SK-N-SH treated with all-trans-retinoic acid at 6 μM for 48 hours (cell line): Measurements from ENCODE around the gene FLII.

ENCODE experiments used
- ATAC-seq: fragments of 200-7000 bp; cut with Tn5 transposase; 3 replicates; pipeline ENCODE4 v1.9.1; 2020; ENCODE audit warnings: mild to moderate bottlenecking, moderate library complexity
- ARNTL ChIP-seq: fragments of 450-650 bp; formaldehyde crosslinking; IDR thresholded peaks from 2 replicates; pipeline ENCODE4 v1.5.0; 2020; ENCODE audit warnings: low read depth, mild to moderate bottlenecking, moderate library complexity, borderline replicate concordance
- BACH2 ChIP-seq: fragments of 250-450 bp; sonication (Bioruptor Pico); IDR thresholded peaks from 2 replicates; pipeline ENCODE4 v1.9.0; 2021; ENCODE audit warnings: mild to moderate bottlenecking, borderline replicate concordance
- ESRRG ChIP-seq: fragments of 250-450 bp; sonication (Bioruptor Pico); IDR thresholded peaks from 2 replicates; pipeline ENCODE4 v1.6.1; 2021; ENCODE audit warnings: mild to moderate bottlenecking
- GLIS3 ChIP-seq: fragments of 250-450 bp; sonication (Bioruptor Pico); IDR thresholded peaks from 2 replicates; pipeline ENCODE4 v1.5.0; 2020; ENCODE audit warnings: mild to moderate bottlenecking, moderate library complexity
- ISL1 ChIP-seq: fragments of 250-450 bp; sonication (Bioruptor Pico); IDR thresholded peaks from 2 replicates; pipeline ENCODE4 v2.1.2; 2022; ENCODE audit warnings: mild to moderate bottlenecking, moderate library complexity
- PPARA ChIP-seq: fragments of 250-450 bp; sonication (Bioruptor Pico); IDR thresholded peaks from 2 replicates; pipeline ENCODE4 v1.5.0; 2020; ENCODE audit warnings: mild to moderate bottlenecking, borderline replicate concordance
- RARB ChIP-seq: fragments of 250-450 bp; sonication (Bioruptor Pico); IDR thresholded peaks from 2 replicates; pipeline ENCODE4 v1.8.0; 2021; ENCODE audit warnings: mild to moderate bottlenecking, moderate library complexity
- TCF4 ChIP-seq: fragments of 250-450 bp; sonication (Bioruptor Pico); IDR thresholded peaks from 2 replicates; pipeline ENCODE4 v1.8.0; 2021; ENCODE audit warnings: mild to moderate bottlenecking, moderate library complexity, borderline replicate concordance
- TOX ChIP-seq: fragments of 250-450 bp; sonication (Bioruptor Pico); IDR thresholded peaks from 2 replicates; pipeline ENCODE4 v1.8.0; 2021; ENCODE audit warnings: mild to moderate bottlenecking, moderate library complexity, borderline replicate concordance
- ZC3H10 ChIP-seq: fragments of 250-450 bp; sonication (Bioruptor Pico); IDR thresholded peaks from 2 replicates; pipeline ENCODE4 v1.5.1; 2021; ENCODE audit warnings: mild to moderate bottlenecking, moderate library complexity
- ZFP3 ChIP-seq: fragments of 250-450 bp; sonication (Bioruptor Pico); IDR thresholded peaks from 2 replicates; pipeline ENCODE4 v1.5.0; 2020; ENCODE audit warnings: mild to moderate bottlenecking, moderate library complexity
- ZFP30 ChIP-seq: fragments of 450-650 bp; formaldehyde crosslinking; IDR thresholded peaks from 2 replicates; pipeline ENCODE4 v1.5.0; 2022; ENCODE audit warnings: mild to moderate bottlenecking, moderate library complexity
- ZNF565 ChIP-seq: fragments of 450-650 bp; formaldehyde crosslinking; conservative IDR thresholded peaks from 2 replicates; pipeline ENCODE4 v1.5.0; 2020; ENCODE audit warnings: low read depth, mild to moderate bottlenecking, moderate library complexity
- ZNF70 ChIP-seq: fragments of 450-650 bp; formaldehyde crosslinking; IDR thresholded peaks from 2 replicates; pipeline ENCODE4 v1.5.0; 2020; ENCODE audit warnings: mild to moderate bottlenecking, moderate library complexity
- ZNF8 ChIP-seq: fragments of 450-650 bp; formaldehyde crosslinking; IDR thresholded peaks from 2 replicates; pipeline ENCODE4 v1.5.0; 2020; ENCODE audit warnings: mild to moderate bottlenecking, moderate library complexity
- TF ChIP-seq, protein P1 (sequence below): fragments of 250-450 bp; sonication (Bioruptor Pico); IDR thresholded peaks from 2 replicates; pipeline ENCODE4 v1.5.1; 2020; ENCODE audit warnings: low read depth, mild to moderate bottlenecking, moderate library complexity
- TF ChIP-seq, protein P2 (sequence below): fragments of 250-450 bp; sonication (Bioruptor Pico); IDR thresholded peaks from 2 replicates; pipeline ENCODE4 v1.5.1; 2021; ENCODE audit warnings: mild to moderate bottlenecking, moderate library complexity
- TF ChIP-seq, protein P3 (sequence below): fragments of 250-450 bp; sonication (Bioruptor Pico); IDR thresholded peaks from 2 replicates; pipeline ENCODE4 v1.8.0; 2020; ENCODE audit warnings: mild to moderate bottlenecking, moderate library complexity, borderline replicate concordance
- TF ChIP-seq, protein P4 (sequence below): fragments of 250-450 bp; sonication (Bioruptor Pico); IDR thresholded peaks from 2 replicates; pipeline ENCODE4 v1.5.0; 2020; ENCODE audit warnings: mild to moderate bottlenecking, moderate library complexity
- TF ChIP-seq, protein P5 (sequence below): fragments of 250-450 bp; sonication (Bioruptor Pico); IDR thresholded peaks from 2 replicates; pipeline ENCODE4 v1.8.0; 2021; ENCODE audit warnings: low read depth, mild to moderate bottlenecking, moderate library complexity, borderline replicate concordance

FLII gene

DNA sequence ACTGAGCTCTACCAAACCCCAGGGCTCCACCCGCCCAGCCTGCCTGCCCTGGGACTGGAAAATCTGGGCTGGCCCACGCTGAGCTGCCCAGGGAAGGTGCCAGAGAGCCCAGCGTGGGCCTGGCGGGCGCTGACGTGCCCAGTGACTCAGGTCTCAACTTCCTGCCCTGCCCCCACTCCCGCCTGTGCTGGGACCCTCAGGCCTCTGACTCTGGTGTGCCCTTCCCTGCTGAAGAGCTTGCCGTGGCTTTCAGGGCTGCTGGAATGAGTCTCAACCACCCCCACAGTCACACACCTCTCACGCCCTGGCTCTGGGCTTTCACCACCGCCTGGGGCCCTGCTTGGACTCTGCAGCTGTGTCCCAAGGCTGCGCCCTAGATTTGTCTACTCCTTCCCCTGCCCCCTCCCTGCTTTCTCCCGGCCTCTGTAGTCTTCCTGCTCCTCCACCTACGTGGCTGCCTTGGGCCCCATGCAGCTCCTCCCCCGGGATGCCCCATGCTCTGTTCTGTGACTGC, 22.7 kb downstream of the FLII start (continued):
- TF ChIP-seq, protein P1, sequence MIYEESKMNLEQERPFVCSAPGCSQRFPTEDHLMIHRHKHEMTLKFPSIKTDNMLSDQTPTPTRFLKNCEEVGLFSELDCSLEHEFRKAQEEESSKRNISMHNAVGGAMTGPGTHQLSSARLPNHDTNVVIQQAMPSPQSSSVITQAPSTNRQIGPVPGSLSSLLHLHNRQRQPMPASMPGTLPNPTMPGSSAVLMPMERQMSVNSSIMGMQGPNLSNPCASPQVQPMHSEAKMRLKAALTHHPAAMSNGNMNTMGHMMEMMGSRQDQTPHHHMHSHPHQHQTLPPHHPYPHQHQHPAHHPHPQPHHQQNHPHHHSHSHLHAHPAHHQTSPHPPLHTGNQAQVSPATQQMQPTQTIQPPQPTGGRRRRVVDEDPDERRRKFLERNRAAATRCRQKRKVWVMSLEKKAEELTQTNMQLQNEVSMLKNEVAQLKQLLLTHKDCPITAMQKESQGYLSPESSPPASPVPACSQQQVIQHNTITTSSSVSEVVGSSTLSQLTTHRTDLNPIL (CRISPR knock-in tag): no peak

DNA sequence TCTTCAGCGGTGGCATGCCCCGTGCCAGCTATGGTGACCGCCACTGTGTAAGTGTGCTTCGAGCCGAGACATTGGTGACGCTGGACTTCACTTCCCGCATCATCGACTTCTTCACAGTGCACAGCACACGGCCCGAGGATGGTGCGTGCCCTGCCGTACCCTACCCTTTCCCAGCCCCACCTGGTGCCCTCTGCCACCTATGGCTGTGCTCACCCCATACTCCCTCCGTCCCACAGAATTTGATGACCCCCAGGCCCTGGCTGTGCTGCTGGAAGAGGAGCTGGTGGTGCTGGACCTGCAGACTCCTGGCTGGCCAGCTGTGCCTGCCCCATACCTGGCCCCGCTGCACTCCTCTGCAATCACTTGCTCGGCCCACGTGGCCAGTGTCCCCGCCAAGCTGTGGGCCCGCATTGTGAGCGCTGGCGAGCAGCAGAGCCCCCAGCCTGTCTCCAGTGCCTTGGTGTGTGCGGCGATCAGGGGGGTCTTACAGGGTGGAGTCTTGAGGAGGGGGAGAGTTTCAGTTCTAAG, 23.6 kb downstream of the FLII start:
- TF ChIP-seq, protein P1 (CRISPR knock-in tag): no peak
- TF ChIP-seq ZNF565 (CRISPR knock-in tag): no peak
- no peak for TF ChIP-seq ESRRG
- TF ChIP-seq ZC3H10 (CRISPR knock-in tag): no peak
- TF ChIP-seq ZNF8 (CRISPR knock-in tag): no peak
- no peak for TF ChIP-seq ZNF70 (CRISPR knock-in tag)
- TF ChIP-seq, protein P2, sequence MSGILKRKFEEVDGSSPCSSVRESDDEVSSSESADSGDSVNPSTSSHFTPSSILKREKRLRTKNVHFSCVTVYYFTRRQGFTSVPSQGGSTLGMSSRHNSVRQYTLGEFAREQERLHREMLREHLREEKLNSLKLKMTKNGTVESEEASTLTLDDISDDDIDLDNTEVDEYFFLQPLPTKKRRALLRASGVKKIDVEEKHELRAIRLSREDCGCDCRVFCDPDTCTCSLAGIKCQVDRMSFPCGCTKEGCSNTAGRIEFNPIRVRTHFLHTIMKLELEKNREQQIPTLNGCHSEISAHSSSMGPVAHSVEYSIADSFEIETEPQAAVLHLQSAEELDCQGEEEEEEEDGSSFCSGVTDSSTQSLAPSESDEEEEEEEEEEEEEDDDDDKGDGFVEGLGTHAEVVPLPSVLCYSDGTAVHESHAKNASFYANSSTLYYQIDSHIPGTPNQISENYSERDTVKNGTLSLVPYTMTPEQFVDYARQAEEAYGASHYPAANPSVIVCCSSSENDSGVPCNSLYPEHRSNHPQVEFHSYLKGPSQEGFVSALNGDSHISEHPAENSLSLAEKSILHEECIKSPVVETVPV (CRISPR knock-in tag): no peak
- TF ChIP-seq BACH2 (CRISPR knock-in tag): no peak
- no peak for TF ChIP-seq ISL1 (CRISPR knock-in tag)
- TF ChIP-seq TOX (CRISPR knock-in tag): no peak
- TF ChIP-seq RARB (CRISPR knock-in tag): no peak
- TF ChIP-seq, protein P3, sequence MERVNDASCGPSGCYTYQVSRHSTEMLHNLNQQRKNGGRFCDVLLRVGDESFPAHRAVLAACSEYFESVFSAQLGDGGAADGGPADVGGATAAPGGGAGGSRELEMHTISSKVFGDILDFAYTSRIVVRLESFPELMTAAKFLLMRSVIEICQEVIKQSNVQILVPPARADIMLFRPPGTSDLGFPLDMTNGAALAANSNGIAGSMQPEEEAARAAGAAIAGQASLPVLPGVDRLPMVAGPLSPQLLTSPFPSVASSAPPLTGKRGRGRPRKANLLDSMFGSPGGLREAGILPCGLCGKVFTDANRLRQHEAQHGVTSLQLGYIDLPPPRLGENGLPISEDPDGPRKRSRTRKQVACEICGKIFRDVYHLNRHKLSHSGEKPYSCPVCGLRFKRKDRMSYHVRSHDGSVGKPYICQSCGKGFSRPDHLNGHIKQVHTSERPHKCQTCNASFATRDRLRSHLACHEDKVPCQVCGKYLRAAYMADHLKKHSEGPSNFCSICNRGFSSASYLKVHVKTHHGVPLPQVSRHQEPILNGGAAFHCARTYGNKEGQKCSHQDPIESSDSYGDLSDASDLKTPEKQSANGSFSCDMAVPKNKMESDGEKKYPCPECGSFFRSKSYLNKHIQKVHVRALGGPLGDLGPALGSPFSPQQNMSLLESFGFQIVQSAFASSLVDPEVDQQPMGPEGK (CRISPR knock-in tag): no peak
- no peak for ATAC-seq

DNA sequence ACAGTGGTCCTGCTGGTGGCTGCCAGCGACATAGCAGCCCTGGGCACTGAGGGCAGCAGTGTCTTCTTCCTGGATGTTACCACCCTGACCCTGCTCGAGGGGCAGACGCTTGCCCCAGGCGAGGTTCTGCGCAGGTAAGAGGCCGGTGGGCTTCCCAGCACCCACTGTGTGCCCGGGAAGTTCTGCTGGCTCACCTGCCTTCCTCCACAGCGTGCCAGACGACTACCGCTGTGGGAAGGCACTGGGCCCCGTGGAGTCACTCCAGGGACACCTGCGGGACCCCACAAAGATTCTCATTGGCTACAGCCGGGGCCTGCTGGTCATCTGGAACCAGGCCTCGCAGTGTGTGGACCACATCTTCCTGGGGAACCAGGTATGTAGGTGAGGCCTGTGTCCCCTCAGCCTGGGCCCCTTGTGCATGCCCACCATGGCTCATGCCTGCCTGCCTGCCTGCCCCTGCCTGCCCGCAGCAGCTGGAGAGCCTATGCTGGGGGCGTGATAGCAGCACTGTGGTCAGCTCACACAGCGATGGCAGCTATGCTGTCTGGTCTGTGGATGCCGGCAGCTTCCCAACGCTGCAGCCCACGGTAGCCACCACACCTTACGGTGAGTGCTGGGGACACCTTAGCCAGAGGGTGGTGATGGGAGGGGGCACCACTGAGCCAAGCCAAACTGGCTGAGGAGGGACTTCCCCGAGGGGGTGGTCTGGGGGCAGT, 24.6 kb downstream of the FLII start:
- TF ChIP-seq ZFP3 (CRISPR knock-in tag): no peak
- TF ChIP-seq, protein P4, sequence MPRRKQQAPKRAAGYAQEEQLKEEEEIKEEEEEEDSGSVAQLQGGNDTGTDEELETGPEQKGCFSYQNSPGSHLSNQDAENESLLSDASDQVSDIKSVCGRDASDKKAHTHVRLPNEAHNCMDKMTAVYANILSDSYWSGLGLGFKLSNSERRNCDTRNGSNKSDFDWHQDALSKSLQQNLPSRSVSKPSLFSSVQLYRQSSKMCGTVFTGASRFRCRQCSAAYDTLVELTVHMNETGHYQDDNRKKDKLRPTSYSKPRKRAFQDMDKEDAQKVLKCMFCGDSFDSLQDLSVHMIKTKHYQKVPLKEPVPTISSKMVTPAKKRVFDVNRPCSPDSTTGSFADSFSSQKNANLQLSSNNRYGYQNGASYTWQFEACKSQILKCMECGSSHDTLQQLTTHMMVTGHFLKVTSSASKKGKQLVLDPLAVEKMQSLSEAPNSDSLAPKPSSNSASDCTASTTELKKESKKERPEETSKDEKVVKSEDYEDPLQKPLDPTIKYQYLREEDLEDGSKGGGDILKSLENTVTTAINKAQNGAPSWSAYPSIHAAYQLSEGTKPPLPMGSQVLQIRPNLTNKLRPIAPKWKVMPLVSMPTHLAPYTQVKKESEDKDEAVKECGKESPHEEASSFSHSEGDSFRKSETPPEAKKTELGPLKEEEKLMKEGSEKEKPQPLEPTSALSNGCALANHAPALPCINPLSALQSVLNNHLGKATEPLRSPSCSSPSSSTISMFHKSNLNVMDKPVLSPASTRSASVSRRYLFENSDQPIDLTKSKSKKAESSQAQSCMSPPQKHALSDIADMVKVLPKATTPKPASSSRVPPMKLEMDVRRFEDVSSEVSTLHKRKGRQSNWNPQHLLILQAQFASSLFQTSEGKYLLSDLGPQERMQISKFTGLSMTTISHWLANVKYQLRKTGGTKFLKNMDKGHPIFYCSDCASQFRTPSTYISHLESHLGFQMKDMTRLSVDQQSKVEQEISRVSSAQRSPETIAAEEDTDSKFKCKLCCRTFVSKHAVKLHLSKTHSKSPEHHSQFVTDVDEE (CRISPR knock-in tag): no peak
- no peak for TF ChIP-seq ZNF565 (CRISPR knock-in tag)
- no peak for TF ChIP-seq ARNTL
- no peak for TF ChIP-seq ZNF70 (CRISPR knock-in tag)
- TF ChIP-seq RARB (CRISPR knock-in tag): no peak
- TF ChIP-seq TOX (CRISPR knock-in tag): no peak
- TF ChIP-seq PPARA: no peak
- TF ChIP-seq ZC3H10 (CRISPR knock-in tag): no peak
- no peak for TF ChIP-seq TCF4
- TF ChIP-seq GLIS3 (CRISPR knock-in tag): no peak
- TF ChIP-seq, protein P2 (CRISPR knock-in tag): no peak
- no peak for TF ChIP-seq ESRRG
- TF ChIP-seq ZFP30 (CRISPR knock-in tag): no peak
- TF ChIP-seq, protein P1 (CRISPR knock-in tag): no peak
- TF ChIP-seq ZNF8 (CRISPR knock-in tag): no peak
- TF ChIP-seq, protein P5, sequence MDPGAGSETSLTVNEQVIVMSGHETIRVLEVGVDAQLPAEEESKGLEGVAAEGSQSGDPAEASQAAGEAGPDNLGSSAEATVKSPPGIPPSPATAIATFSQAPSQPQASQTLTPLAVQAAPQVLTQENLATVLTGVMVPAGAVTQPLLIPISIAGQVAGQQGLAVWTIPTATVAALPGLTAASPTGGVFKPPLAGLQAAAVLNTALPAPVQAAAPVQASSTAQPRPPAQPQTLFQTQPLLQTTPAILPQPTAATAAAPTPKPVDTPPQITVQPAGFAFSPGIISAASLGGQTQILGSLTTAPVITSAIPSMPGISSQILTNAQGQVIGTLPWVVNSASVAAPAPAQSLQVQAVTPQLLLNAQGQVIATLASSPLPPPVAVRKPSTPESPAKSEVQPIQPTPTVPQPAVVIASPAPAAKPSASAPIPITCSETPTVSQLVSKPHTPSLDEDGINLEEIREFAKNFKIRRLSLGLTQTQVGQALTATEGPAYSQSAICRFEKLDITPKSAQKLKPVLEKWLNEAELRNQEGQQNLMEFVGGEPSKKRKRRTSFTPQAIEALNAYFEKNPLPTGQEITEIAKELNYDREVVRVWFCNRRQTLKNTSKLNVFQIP (CRISPR knock-in tag): no peak
- no peak for TF ChIP-seq ISL1 (CRISPR knock-in tag)
- no peak for ATAC-seq
